HEK293 (cell line): ENCODE results near the gene ACTL8.

Experiments
- CTCF ChIA-PET: fragments of 350-600 bp; formaldehyde crosslinking; extraction: SDS; loops from one replicate; lab custom pipeline; 2021; ENCODE audit warnings: antibody characterized with exemption; lab: Yijun Ruan, JAX
- POLR2A ChIA-PET: fragments of 300-600 bp; formaldehyde crosslinking; extraction: SDS; loops from one replicate; lab custom pipeline; 2020; ENCODE audit warnings: antibody characterized with exemption, inconsistent platforms; lab: Yijun Ruan, JAX
- H3K27ac ChIP-seq: fragments of 200-500 bp; sonication (Bioruptor generic); 2 replicates; pipeline ENCODE4 v1.5.1; 2014; ENCODE audit warnings: low read depth, low read length, control low read depth, inconsistent platforms; ENCODE audit errors: extremely low read depth
- H3K36me3 ChIP-seq, 2 experiments: fragments of 200-500 bp in 1 of 2; sonication (Bioruptor generic) in 1 of 2; 1 replicate in 1 of 2; 2 replicates in 1 of 2; pipeline ENCODE4 v1.5.1; 2014 to 2017; ENCODE audit warnings: inconsistent platforms in 2 of 2, low read length in 2 of 2; ENCODE audit not compliant: control insufficient read depth in 2 of 2, insufficient read depth in 1 of 2
- H3K4me1 ChIP-seq: fragments of 200-500 bp; sonication (Bioruptor generic); 2 replicates; pipeline ENCODE4 v1.5.1; 2014; ENCODE audit warnings: mild to moderate bottlenecking, low read length, inconsistent platforms; ENCODE audit not compliant: control insufficient read depth, insufficient read depth
- H3K4me3 ChIP-seq: 2 replicates; pipeline ENCODE4 v1.5.1; 2011; ENCODE audit warnings: low read depth, mild to moderate bottlenecking, control low read depth, low read length, moderate library complexity
- H3K9me3 ChIP-seq: fragments of 200-500 bp; sonication (Bioruptor generic); 2 replicates; pipeline ENCODE4 v1.5.1; 2014; ENCODE audit warnings: low read depth, low read length, inconsistent platforms; ENCODE audit not compliant: control insufficient read depth, insufficient read depth
- FEZF1 ChIP-seq: fragments of 450-650 bp; formaldehyde crosslinking; IDR thresholded peaks from 2 replicates; pipeline ENCODE4 v1.5.1; 2016; ENCODE audit warnings: missing biosample characterization, missing genetic modification characterization
- REPIN1 ChIP-seq: fragments of 450-650 bp; formaldehyde crosslinking; IDR thresholded peaks from 2 replicates; pipeline ENCODE4 v1.5.1; 2017; ENCODE audit warnings: missing biosample characterization, missing genetic modification characterization, low read depth
- SETDB1 ChIP-seq: IDR thresholded peaks from one replicate; pipeline ENCODE4 v1.6.1; 2017; ENCODE audit warnings: mild to moderate bottlenecking, low read length, moderate library complexity, mixed read lengths; ENCODE audit not compliant: insufficient read length
- TRIM28 ChIP-seq: IDR thresholded peaks from 2 replicates; pipeline ENCODE4 v1.6.1; 2011; ENCODE audit warnings: low read length, control low read depth, borderline replicate concordance
- WT1 ChIP-seq: fragments of 450-650 bp; formaldehyde crosslinking; IDR thresholded peaks from 2 replicates; pipeline ENCODE4 v1.5.1; 2016; ENCODE audit warnings: missing biosample characterization, missing genetic modification characterization
- ZBTB11 ChIP-seq: fragments of 450-650 bp; formaldehyde crosslinking; conservative IDR thresholded peaks from 2 replicates; pipeline ENCODE4 v1.5.1; 2016; ENCODE audit warnings: low read depth, missing biosample characterization, missing genetic modification characterization
- ZNF280D ChIP-seq: fragments of 450-650 bp; formaldehyde crosslinking; IDR thresholded peaks from 2 replicates; pipeline ENCODE4 v1.5.1; 2016; ENCODE audit warnings: missing biosample characterization, missing genetic modification characterization
- ZNF37A ChIP-seq: fragments of 450-650 bp; IDR thresholded peaks from 2 replicates; pipeline ENCODE4 v1.5.1; 2018; ENCODE audit warnings: missing biosample characterization, missing genetic modification characterization
- ZNF518A ChIP-seq: fragments of 450-650 bp; formaldehyde crosslinking; conservative IDR thresholded peaks from 2 replicates; pipeline ENCODE4 v1.5.1; 2016; ENCODE audit warnings: low read depth, missing biosample characterization, missing genetic modification characterization
- ZSCAN16 ChIP-seq: fragments of 450-650 bp; formaldehyde crosslinking; IDR thresholded peaks from 2 replicates; pipeline ENCODE4 v1.5.1; 2016; ENCODE audit warnings: missing biosample characterization, missing genetic modification characterization
- TF ChIP-seq, protein P1 (sequence below): fragments of 450-650 bp; formaldehyde crosslinking; IDR thresholded peaks from 2 replicates; pipeline ENCODE4 v1.5.1; 2017; ENCODE audit warnings: missing biosample characterization, missing genetic modification characterization

The ACTL8 gene, protein sequence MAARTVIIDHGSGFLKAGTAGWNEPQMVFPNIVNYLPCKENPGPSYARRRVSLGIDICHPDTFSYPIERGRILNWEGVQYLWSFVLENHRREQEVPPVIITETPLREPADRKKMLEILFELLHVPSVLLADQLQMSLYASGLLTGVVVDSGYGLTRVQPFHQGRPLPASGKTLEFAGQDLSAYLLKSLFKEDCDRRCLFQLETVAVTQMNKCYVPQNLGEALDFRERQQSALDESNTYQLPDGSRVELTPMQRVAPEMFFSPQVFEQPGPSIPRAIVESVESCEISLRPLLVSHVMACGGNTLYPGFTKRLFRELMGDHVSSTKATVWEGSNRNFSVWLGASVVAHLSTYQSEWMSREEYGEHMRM

GRCh38 chr1:17755120-17755519, at the start of gene ACTL8:
Gene ACTL8 (plus strand): TSS chr1:17755333. CDS start chr1:17823009, 67,676 bp downstream.
- H3K27ac ChIP-seq: no peak within 1 kb of the TSS
- POLR2A ChIA-PET: interaction anchor here (0.7 kb wide), 1 partner anchor 13 kb away, joined by 3 read pairs; no protein-coding TSS in a partner anchor
- H3K9me3 ChIP-seq: no peaks in the 10 kb centered on the region
- H3K4me1 ChIP-seq: no peaks in the 10 kb centered on the region
- no peak within 1 kb of the TSS for H3K4me3 ChIP-seq
- CTCF ChIA-PET: interaction anchor here (0.7 to 1.5 kb wide), 3 partner anchors 11 to 479 kb away, joined by 3 to 5 read pairs (median 5); no protein-coding TSS in a partner anchor
- TF ChIP-seq FEZF1 (no peak), ZNF280D (tag by site-specific recombination) (peak; percentile 86), ZSCAN16 (no peak), ZNF518A (0 out of 2 replicates have a peak, but pooled peaks have one; percentile 24), SETDB1 (peak; percentile 96)
- H3K36me3 ChIP-seq: no peaks in the 10 kb centered on the region

- POLR2A ChIA-PET: no interaction called here
- Histone ChIP-seq H3K27ac (no peak overlapping the region), H3K4me3 (no peak overlapping the region), H3K36me3 (no peaks in the 10 kb centered on the region), H3K4me1 (no peaks in the 10 kb centered on the region), H3K9me3 (no peaks in the 10 kb centered on the region)
- CTCF ChIA-PET: interaction anchor here (0.5 to 1.0 kb wide), 3 partner anchors 9 to 369 kb away, joined by 3 to 4 read pairs (median 3); no protein-coding TSS in a partner anchor
- TF ChIP-seq REPIN1 (tag by site-specific recombination) (no peak), WT1 (tag by site-specific recombination) (no peak), ZNF37A (tag by site-specific recombination) (no peak)
- TF ChIP-seq, protein P1, sequence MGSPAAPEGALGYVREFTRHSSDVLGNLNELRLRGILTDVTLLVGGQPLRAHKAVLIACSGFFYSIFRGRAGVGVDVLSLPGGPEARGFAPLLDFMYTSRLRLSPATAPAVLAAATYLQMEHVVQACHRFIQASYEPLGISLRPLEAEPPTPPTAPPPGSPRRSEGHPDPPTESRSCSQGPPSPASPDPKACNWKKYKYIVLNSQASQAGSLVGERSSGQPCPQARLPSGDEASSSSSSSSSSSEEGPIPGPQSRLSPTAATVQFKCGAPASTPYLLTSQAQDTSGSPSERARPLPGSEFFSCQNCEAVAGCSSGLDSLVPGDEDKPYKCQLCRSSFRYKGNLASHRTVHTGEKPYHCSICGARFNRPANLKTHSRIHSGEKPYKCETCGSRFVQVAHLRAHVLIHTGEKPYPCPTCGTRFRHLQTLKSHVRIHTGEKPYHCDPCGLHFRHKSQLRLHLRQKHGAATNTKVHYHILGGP (tag by site-specific recombination): no peak
- TF ChIP-seq, all 188 proteins: peak for 0
These were observed 48.7 kb upstream of the ACTL8 start for GRCh38 chr1:17706445-17706844.

DNA sequence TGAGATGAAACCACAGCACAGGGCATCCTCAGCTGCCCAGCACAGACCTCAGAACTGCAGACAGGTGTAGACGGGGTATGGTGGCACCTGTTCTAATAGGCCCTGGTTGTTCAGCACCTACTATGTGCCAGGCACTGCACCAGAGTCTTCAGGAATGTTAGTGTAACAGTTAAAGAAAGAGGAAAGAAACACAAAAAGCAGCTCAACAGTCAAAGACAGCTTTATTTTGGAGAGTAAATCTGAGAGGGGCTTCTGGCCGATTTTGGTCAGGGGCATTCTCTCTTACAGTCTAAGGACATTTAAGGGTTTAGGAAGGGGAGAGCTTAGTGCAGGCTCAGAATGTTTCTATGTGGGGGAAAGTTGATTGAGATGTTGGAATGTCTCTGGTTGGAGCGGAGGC, 45.2 kb upstream of the ACTL8 start:
- peak; percentile 70 for TF ChIP-seq SETDB1
- 0 out of 2 replicates have a peak, but pooled peaks have one; percentile 19 for TF ChIP-seq TRIM28
- TF ChIP-seq ZBTB11: no peak
- TF ChIP-seq, all 188 proteins: peak for 2
- Histone ChIP-seq H3K27ac (no peak overlapping the region), H3K4me3 (no peak overlapping the region), H3K9me3 (no peaks in the 10 kb centered on the region), H3K4me1 (no peaks in the 10 kb centered on the region), H3K36me3 (no peaks in the 10 kb centered on the region)
- POLR2A ChIA-PET: no interaction called here
- CTCF ChIA-PET: interaction anchor here (0.6 to 0.7 kb wide), 2 partner anchors 56 to 59 kb away, joined by 3 to 5 read pairs; no protein-coding TSS in a partner anchor
